Calu3 (cell line): ENCODE results near the gene MRPL4. TPM values are rescaled to one million over a fixed set of nuclear protein-coding genes. Genes with fewer than 3 reads are reported as not detected.

Experiments
- BruUV-seq: library from RNA; stranded (reverse); fragments of 400-500 nt; replicated peaks from 2 replicates; lab custom pipeline; 2021; lab: Mats Ljungman, UMichigan
- CTCF ChIA-PET: fragments of 300-600 bp; sonication (Branson Sonifier 250); formaldehyde crosslinking; loops from one replicate; lab custom pipeline; 2022; ENCODE audit warnings: antibody characterized with exemption; lab: Charles Lee
- DNase-seq: peaks from one replicate; pipeline ENCODE4 v3.0.0; 2022
- H3K27ac Mint-ChIP-seq: one replicate; pipeline ENCODE4 v1.8.0; 2022; ENCODE audit warnings: mixed read lengths; ENCODE audit not compliant: unreplicated experiment
- H3K27me3 Mint-ChIP-seq: one replicate; pipeline ENCODE4 v1.8.0; 2022; ENCODE audit warnings: mixed read lengths; ENCODE audit not compliant: unreplicated experiment
- H3K36me3 Mint-ChIP-seq: one replicate; pipeline ENCODE4 v1.8.0; 2022; ENCODE audit warnings: mild to moderate bottlenecking, moderate library complexity, mixed read lengths; ENCODE audit not compliant: insufficient read depth, unreplicated experiment
- H3K4me1 Mint-ChIP-seq: one replicate; pipeline ENCODE4 v1.8.0; 2022; ENCODE audit warnings: mild to moderate bottlenecking, low read depth, mixed read lengths; ENCODE audit not compliant: unreplicated experiment
- H3K4me3 Mint-ChIP-seq: one replicate; pipeline ENCODE4 v1.8.0; 2022; ENCODE audit warnings: mild to moderate bottlenecking, low read depth, moderate library complexity, mixed read lengths; ENCODE audit not compliant: unreplicated experiment
- H3K9me3 Mint-ChIP-seq: one replicate; pipeline ENCODE4 v1.8.0; 2022; ENCODE audit warnings: low read depth, mixed read lengths; ENCODE audit not compliant: unreplicated experiment
- CTCF ChIP-seq: fragments of 200-600 bp; IDR thresholded peaks from one replicate; pipeline ENCODE4 v1.8.0; 2022; ENCODE audit warnings: antibody characterized with exemption; ENCODE audit not compliant: unreplicated experiment
- intact Hi-C: fragments of 100-400 bp; cut with micrococcal nuclease; formaldehyde crosslinking; loops from one replicate; pipeline ENCODE4 v1.10.0; 2022; ENCODE audit not compliant: unreplicated experiment
- total RNA-seq: library from RNA; stranded (reverse); gene quantifications from 2 replicates; pipeline ENCODE4 v1.2.3, GENCODE V29; 2022

MRPL4 gene
- total RNA-seq, 1 experiment from 2014 or later, result 60.4 TPM

- no peaks in the 10 kb centered on the region for H3K4me1 Mint-ChIP-seq
- BruUV-seq, result TSS peak; percentile 24
- H3K27me3 Mint-ChIP-seq, result no peaks in the 10 kb centered on the region
- DNase-seq, result no peak
- H3K4me3 Mint-ChIP-seq, result peak overlapping the region; percentile 68
- intact Hi-C loops, result no loop called here
- H3K9me3 Mint-ChIP-seq, result no peaks in the 10 kb centered on the region
- CTCF ChIA-PET, result no interaction called here
- no peak overlapping the region for H3K27ac Mint-ChIP-seq
- TF ChIP-seq CTCF, result no peak
- H3K36me3 Mint-ChIP-seq, result peaks cover 28% of the 10 kb centered on the region
Observed at GRCh38 chr19:10230173-10230860, 21.7 kb upstream of the MRPL4 start.

- Mint-ChIP-seq H3K27ac (no peak within 1 kb of the TSS), H3K9me3 (no peaks in the 10 kb centered on the region), H3K4me3 (peak within 1 kb of the TSS; percentile 68), H3K36me3 (peaks cover 28% of the 10 kb centered on the region), H3K27me3 (no peaks in the 10 kb centered on the region), H3K4me1 (no peaks in the 10 kb centered on the region)
- intact Hi-C loops, result no loop called here
- no TSS peak for BruUV-seq
- TF ChIP-seq CTCF, result no peak
- CTCF ChIA-PET, result interaction anchor here (0.6 to 0.7 kb wide), 2 partner anchors 9 to 11 kb away, joined by 4 read pairs; no protein-coding TSS in a partner anchor
- DNase-seq, result peak; percentile 71
Observed at GRCh38 chr19:10230861-10231611, 21.0 kb upstream of the MRPL4 start, which contains the start of gene S1PR2. Gene S1PR2, minus strand, starts transcription at chr19:10231331. Its CDS starts 6,426 bp downstream, at chr19:10224905.

GRCh38 chr19:10231612-10232228, 20.3 kb upstream of the MRPL4 start:
- no peaks in the 10 kb centered on the region for H3K27me3 Mint-ChIP-seq
- no peak overlapping the region for H3K27ac Mint-ChIP-seq
- no peak for TF ChIP-seq CTCF
- intact Hi-C loops, result no loop called here
- DNase-seq, result no peak
- H3K36me3 Mint-ChIP-seq, result peaks cover 28% of the 10 kb centered on the region
- BruUV-seq, result no TSS peak
- CTCF ChIA-PET, result interaction anchor here (0.6 to 0.7 kb wide), 2 partner anchors 8 to 11 kb away, joined by 4 read pairs; no protein-coding TSS in a partner anchor
- H3K9me3 Mint-ChIP-seq, result no peaks in the 10 kb centered on the region
- H3K4me1 Mint-ChIP-seq, result no peaks in the 10 kb centered on the region
- peak overlapping the region; percentile 68 for H3K4me3 Mint-ChIP-seq

- CTCF ChIA-PET, result no interaction called here
- no peaks in the 10 kb centered on the region for H3K9me3 Mint-ChIP-seq
- H3K4me1 Mint-ChIP-seq, result no peaks in the 10 kb centered on the region
- intact Hi-C loops, result no loop called here
- no peak for DNase-seq
- no peak overlapping the region for H3K4me3 Mint-ChIP-seq
- H3K27me3 Mint-ChIP-seq, result no peaks in the 10 kb centered on the region
- peaks cover 28% of the 10 kb centered on the region for H3K36me3 Mint-ChIP-seq
- BruUV-seq, result no TSS peak
- H3K27ac Mint-ChIP-seq, result no peak overlapping the region
- no peak for TF ChIP-seq CTCF
Observed at GRCh38 chr19:10233946-10234345, 18.1 kb upstream of the MRPL4 start.
